Subcutaneous abdominal adipose tissue (tissue), 5 donors: ENCODE results near the gene LHFPL3.

Experiments used
- H3K27ac ChIP-seq: one replicate; pipeline ENCODE4 v1.7.0; 2013; ENCODE audit warnings: low read depth, mild to moderate bottlenecking, inconsistent platforms, low read length, moderate library complexity
- H3K27me3 ChIP-seq, 5 donors: one replicate each; pipeline ENCODE4 v1.7.0; 2013; ENCODE audit warnings: low read length in 5 of 5, inconsistent platforms in 1 of 5; ENCODE audit not compliant: control insufficient read depth in 5 of 5, insufficient read depth in 4 of 5
- H3K36me3 ChIP-seq, 5 donors: one replicate each; pipeline ENCODE4 v1.7.0; 2013; ENCODE audit warnings: low read length in 5 of 5; ENCODE audit not compliant: control insufficient read depth in 5 of 5, insufficient read depth in 5 of 5
- H3K4me1 ChIP-seq, 5 donors: one replicate each; pipeline ENCODE4 v1.7.0; 2013; ENCODE audit warnings: low read length in 5 of 5, mild to moderate bottlenecking in 3 of 5, moderate library complexity in 1 of 5; ENCODE audit not compliant: control insufficient read depth in 5 of 5, insufficient read depth in 5 of 5
- H3K4me3 ChIP-seq, 5 donors: one replicate each; pipeline ENCODE4 v1.7.0; 2013; ENCODE audit warnings: low read length in 5 of 5, low read depth in 1 of 5
- H3K9ac ChIP-seq, 5 donors: one replicate each; pipeline ENCODE4 v1.7.0; 2013; ENCODE audit warnings: low read length in 5 of 5, mild to moderate bottlenecking in 4 of 5, moderate library complexity in 3 of 5
- H3K9me3 ChIP-seq, 5 donors: one replicate each; pipeline ENCODE4 v1.7.0; 2013; ENCODE audit warnings: low read length in 5 of 5; ENCODE audit not compliant: control insufficient read depth in 5 of 5
- donor health status: healthy.
- donor health status: healthy.
- donor health status: healthy.
- donor health status: healthy.
- donor health status: healthy.

The LHFPL3 gene

DNA sequence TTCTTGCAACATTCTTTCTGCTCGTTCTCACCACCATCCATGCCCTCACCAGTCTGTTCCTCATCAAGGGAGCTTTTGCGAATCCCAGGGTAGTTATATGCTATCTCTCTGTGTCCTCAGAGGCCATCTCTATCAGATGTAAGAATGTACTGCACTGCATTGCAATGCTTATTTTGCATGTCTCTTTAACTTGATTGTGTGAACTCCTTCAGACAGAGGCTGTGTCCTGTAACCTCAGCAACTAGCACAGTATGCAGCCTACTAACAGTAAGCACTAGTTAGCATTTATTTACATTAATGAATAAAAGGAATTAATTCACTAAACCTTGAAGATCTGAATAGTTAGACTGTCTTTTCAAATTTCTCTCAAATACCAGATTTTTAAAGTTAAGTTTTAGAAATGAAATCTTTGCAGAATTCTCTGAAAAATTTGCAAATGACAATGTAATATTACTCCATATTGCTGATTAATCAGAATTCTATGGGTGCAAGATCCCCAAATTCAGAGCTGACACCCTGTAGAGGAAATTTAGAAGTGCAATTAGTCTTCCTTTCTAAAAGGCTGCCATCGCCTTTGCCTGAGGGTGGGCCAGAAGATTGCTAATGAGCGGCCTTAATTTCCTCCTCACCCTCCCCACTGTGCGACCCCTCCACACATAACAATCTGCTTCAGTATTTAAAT lies 10.3 kb upstream of the LHFPL3 start:
- Histone ChIP-seq H3K9me3 (peaks cover 2 to 20% (median 5%) of the 10 kb centered on the region in 5 donors), H3K27ac (no peak overlapping the region)

GRCh38 chr7:104327534-104327933 lies 869 bp upstream of the LHFPL3 start:
- Histone ChIP-seq H3K4me3 (no peak overlapping the region), H3K27me3 (peaks cover 20 to 34% (median 27%) of the 10 kb centered on the region in 5 donors), H3K27ac (no peak overlapping the region), H3K9me3 (no peaks in the 10 kb centered on the region), H3K9ac (no peak overlapping the region), H3K4me1 (peaks cover 0 to 9% (median 7%) of the 10 kb centered on the region in 5 donors), H3K36me3 (no peaks in the 10 kb centered on the region)

More for the DNA sequence above, 10.3 kb upstream of the LHFPL3 start:
- no peaks in the 10 kb centered on the region for H3K4me1 ChIP-seq
- H3K4me3 ChIP-seq = no peak overlapping the region
- H3K36me3 ChIP-seq = no peaks in the 10 kb centered on the region
- H3K27me3 ChIP-seq = no peaks in the 10 kb centered on the region
- no peak overlapping the region for H3K9ac ChIP-seq

DNA sequence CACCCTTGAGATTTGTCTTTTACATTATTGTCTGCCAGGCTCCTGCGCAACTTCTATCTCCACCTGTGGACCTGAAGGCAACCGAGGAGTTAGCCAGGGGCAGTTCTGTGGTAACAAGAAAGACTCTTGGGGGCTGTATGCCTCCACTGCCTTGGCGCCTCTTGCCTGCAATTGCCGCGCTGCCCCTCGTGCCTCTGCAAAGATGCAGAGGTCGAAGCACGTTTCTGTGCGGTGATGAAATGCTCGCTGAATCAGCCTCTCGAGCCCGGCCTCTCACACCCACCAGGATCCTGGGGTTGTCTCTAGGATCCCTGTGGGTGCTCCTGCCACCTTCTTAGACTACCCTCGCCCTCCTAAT lies 486 bp upstream of the LHFPL3 start:
- Histone ChIP-seq H3K4me3 (no peak overlapping the region), H3K36me3 (no peaks in the 10 kb centered on the region), H3K9me3 (no peaks in the 10 kb centered on the region), H3K4me1 (peaks cover 0 to 9% (median 7%) of the 10 kb centered on the region in 5 donors), H3K27ac (no peak overlapping the region), H3K27me3 (peaks cover 20 to 34% (median 27%) of the 10 kb centered on the region in 5 donors), H3K9ac (no peak overlapping the region)

DNA sequence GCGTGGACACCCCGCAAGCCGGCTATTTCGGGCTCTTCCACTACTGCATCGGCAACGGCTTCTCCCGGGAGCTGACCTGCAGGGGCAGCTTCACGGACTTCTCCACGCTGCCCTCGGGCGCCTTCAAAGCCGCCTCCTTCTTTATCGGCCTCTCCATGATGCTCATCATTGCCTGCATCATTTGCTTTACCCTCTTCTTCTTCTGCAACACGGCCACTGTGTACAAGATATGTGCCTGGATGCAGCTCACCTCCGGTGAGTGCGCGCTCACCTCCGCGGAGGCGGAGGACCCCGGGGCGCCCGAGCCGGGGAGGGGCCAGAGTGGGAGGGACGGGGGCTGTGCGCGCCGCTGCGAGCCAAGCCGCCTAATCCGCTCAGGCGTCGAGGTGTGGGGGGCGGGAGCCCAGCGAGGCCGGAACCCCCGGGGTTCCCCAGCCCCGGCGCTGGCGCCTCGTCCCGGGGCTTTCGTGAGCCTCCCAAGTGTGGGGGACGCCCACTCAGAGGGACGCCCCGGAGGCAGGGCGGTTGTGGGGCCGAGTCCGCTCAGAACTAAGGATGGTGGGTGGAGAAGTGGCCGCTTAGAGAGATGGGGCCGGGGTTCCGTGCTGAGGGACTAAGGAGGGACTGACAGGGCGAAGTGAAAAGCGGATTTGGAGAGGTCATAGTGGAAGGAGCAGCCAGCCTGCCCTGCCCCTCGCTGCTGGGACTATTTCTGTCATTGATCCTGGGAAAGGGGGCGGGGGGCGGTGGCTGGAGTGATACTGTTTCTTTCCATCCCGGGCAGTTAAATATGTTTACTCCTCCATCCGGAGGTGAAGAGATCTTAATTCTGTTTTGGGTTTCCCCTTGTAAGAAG lies 795 bp downstream of the LHFPL3 start:
- Histone ChIP-seq H3K9me3 (no peaks in the 10 kb centered on the region), H3K4me3 (no peak overlapping the region), H3K36me3 (no peaks in the 10 kb centered on the region), H3K27ac (no peak overlapping the region), H3K9ac (no peak overlapping the region), H3K4me1 (peaks cover 0 to 9% (median 7%) of the 10 kb centered on the region in 5 donors), H3K27me3 (peaks cover 20 to 34% (median 27%) of the 10 kb centered on the region in 5 donors)

DNA sequence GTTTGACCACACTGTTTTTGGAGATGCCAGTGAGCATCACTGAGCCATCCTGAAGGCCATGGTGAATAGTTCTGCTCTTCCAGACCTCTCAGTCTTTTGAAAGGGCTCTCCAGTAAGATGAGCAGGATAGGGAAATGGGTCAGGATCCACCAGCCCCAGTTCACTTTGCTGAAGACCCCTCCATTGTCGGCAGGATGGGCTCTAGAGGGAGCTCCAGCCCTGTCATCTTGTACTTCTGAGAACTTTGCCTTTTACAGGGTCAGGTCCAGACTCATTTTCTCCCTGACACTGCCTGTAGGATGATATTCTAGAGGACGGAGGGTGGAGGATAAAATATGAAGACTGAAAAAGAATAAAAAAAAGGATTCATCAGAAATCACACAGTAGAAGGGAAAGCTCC lies 13.1 kb downstream of the LHFPL3 start:
- Histone ChIP-seq H3K4me1 (no peaks in the 10 kb centered on the region), H3K9me3 (no peaks in the 10 kb centered on the region), H3K4me3 (no peak overlapping the region), H3K27me3 (no peaks in the 10 kb centered on the region), H3K27ac (no peak overlapping the region), H3K9ac (no peak overlapping the region), H3K36me3 (no peaks in the 10 kb centered on the region)

- no peaks in the 10 kb centered on the region for H3K4me1 ChIP-seq
- no peaks in the 10 kb centered on the region for H3K36me3 ChIP-seq
- H3K9me3 ChIP-seq = no peaks in the 10 kb centered on the region
Observed at GRCh38 chr7:104352736-104353135, 24.3 kb downstream of the LHFPL3 start.

DNA sequence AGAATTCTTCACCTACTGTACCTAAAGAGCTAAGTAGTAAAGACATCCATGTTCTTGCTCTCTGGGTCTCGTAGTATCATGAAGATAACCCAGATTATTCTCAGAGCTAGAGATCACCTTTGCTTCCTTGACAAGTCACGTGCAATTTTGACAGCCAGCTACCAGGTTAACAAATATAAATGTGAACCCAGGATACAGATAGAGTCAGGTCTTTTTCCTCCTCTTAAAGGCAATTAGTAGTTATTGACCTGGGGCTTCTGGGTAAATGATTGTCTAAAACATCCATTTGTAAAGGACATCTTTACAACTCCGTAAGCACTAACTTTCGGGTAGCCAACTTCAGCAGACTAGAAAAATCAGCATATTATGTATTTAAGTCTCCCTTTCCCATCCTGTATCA lies 28.8 kb downstream of the LHFPL3 start:
- no peak overlapping the region for H3K27ac ChIP-seq
- H3K4me1 ChIP-seq = no peaks in the 10 kb centered on the region
- no peaks in the 10 kb centered on the region for H3K9me3 ChIP-seq
- H3K36me3 ChIP-seq = no peaks in the 10 kb centered on the region
- no peak overlapping the region for H3K4me3 ChIP-seq
- H3K9ac ChIP-seq = no peak overlapping the region
- H3K27me3 ChIP-seq = no peaks in the 10 kb centered on the region

More at GRCh38 chr7:104352736-104353135, 24.3 kb downstream of the LHFPL3 start:
- Histone ChIP-seq H3K27me3 (no peaks in the 10 kb centered on the region), H3K4me3 (no peak overlapping the region), H3K27ac (no peak overlapping the region), H3K9ac (no peak overlapping the region)

DNA sequence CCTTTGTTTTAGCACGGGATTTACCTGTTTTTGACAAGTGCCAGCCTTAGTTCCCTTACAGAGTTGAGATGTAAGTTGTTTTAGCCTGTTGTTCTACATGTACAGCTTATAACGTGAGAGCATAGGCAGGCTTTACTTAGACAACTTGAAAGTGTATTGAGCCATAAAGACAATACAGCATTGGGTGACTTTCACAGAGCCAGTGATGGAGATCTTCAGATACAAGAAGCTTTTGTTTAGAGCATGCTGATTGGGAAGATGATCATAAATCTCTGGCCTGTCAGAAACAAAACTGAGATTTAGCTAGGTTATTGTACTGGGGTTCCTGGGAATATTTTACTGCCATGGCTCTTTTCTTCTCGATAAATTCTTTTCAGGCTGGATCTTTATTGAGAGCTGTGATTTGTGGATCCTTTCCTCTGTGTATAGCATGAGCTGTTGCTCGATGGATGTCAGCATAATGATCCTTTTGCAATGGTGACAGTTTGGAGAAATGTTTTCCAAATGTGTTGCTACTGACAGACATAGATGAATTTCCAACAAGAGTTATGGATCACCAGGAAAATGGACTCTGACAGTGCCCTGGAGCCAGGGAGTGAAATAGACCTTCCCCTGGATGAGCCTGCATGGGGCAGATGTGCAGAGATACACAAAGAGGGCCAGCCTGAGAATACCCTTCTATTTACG lies 30.2 kb downstream of the LHFPL3 start:
- H3K27me3 ChIP-seq = no peaks in the 10 kb centered on the region
- no peak overlapping the region for H3K4me3 ChIP-seq
- no peaks in the 10 kb centered on the region for H3K4me1 ChIP-seq
- no peak overlapping the region for H3K9ac ChIP-seq
- no peak overlapping the region for H3K27ac ChIP-seq
- no peaks in the 10 kb centered on the region for H3K36me3 ChIP-seq
- no peaks in the 10 kb centered on the region for H3K9me3 ChIP-seq

DNA sequence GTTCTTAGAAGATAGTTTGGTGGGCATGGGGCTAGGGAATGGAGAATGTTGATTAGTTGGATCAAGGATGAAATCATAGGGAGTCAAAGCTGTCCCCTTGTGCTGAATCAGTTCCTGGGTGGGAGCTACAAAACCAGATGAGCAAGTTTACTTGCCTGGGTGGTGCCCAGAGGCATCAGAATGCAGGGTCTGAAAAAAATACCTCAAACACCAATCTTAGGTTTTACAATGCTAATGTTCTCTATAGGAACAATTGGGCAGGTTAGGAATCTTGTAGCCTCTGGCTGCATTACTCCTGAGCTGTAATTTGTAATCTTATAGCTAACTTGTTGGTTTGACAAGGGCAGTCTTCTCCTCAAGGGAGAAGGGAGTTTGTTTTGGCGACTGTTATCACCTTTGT lies 34.4 kb downstream of the LHFPL3 start:
- Histone ChIP-seq H3K27ac (no peak overlapping the region), H3K36me3 (no peaks in the 10 kb centered on the region), H3K27me3 (no peaks in the 10 kb centered on the region), H3K9ac (no peak overlapping the region), H3K4me1 (no peaks in the 10 kb centered on the region), H3K4me3 (no peak overlapping the region), H3K9me3 (no peaks in the 10 kb centered on the region)

GRCh38 chr7:104363355-104363754 lies 35.0 kb downstream of the LHFPL3 start:
- Histone ChIP-seq H3K4me1 (no peaks in the 10 kb centered on the region), H3K9me3 (no peaks in the 10 kb centered on the region), H3K27me3 (no peaks in the 10 kb centered on the region), H3K4me3 (no peak overlapping the region), H3K9ac (no peak overlapping the region), H3K36me3 (no peaks in the 10 kb centered on the region), H3K27ac (no peak overlapping the region)
